HG03460 (cell line): ENCODE measurements around the gene NEK10.
"Not testable (repeated sequence)": the region's sequence is repeated elsewhere in the genome, so short reads cannot be mapped to it uniquely, and the experiment has no call there.

Source experiments
- ATAC-seq: cut with Tn5 transposase; IDR thresholded peaks from one replicate; pipeline ENCODE4 v1.9.1; 2021; ENCODE audit not compliant: unreplicated experiment

The NEK10 gene

DNA sequence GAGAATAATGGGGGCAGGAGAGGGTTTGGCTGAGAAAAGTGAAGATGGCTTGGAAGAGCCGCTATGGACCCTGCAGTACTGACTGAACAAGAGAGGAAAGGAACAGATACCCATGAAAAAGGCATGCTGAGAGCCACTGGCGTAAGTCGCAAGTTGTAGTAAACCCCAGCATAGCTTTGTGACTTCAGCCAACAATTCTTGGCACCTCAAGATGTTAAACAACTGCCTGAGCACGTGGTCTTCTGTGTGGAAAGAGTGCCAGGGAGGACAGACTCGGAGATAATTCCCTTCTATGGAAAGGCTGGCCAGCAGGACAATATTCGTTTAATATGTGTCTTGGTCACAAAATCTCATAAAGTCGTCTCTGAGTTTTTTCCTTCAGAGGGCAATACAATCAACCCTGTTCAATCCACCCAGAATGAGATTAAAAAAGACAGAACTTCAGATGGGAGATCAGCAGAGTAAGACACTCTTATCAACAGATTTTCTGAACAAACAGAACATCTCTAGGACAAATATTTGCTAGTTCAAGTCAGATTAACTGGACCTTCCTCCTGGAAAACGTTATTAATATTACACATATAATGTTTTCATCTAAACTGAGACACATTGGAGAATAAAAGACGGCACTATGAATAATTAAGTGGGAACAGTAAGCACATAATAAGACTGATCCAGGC is 49.2 kb downstream of the NEK10 start:
- ATAC-seq, result no peak

- ATAC-seq, result no peak
Observed at GRCh38 chr3:27319304-27319703, 49.9 kb downstream of the NEK10 start.

DNA sequence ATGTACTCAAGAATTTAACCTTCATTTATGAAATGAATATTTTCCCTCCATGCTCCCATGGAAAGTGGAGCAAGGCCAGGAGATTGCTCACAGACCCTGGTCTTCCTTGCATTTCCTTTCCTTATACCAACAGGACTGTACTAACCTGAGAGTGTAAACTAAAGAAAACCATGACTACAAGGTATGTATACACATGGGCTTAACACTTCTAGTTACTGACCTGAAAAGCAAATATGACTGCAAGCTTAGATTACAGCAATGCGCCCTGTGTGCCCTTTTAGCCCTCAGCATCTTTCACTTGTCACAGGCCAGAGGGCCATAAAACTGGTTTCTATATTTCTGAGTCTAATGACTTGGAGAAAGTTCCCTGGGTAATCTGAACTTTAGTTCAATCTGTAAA is 52.1 kb downstream of the NEK10 start:
- no peak for ATAC-seq

GRCh38 chr3:27315003-27315402 is 54.2 kb downstream of the NEK10 start:
- ATAC-seq, result no peak

GRCh38 chr3:27312044-27312668 is 57.0 kb downstream of the NEK10 start:
- peak; percentile 92 for ATAC-seq

- no peak for ATAC-seq
Observed at GRCh38 chr3:27311400-27311799, 57.8 kb downstream of the NEK10 start.

GRCh38 chr3:27310688-27311087 is 58.5 kb downstream of the NEK10 start:
- no peak for ATAC-seq

- ATAC-seq, result no peak
Observed at GRCh38 chr3:27307566-27307965, 61.6 kb downstream of the NEK10 start.

- ATAC-seq, result no peak
Observed at GRCh38 chr3:27302891-27303290, 66.3 kb downstream of the NEK10 start.

GRCh38 chr3:27298981-27299380 is 70.2 kb downstream of the NEK10 start:
- not testable (repeated sequence) for ATAC-seq

DNA sequence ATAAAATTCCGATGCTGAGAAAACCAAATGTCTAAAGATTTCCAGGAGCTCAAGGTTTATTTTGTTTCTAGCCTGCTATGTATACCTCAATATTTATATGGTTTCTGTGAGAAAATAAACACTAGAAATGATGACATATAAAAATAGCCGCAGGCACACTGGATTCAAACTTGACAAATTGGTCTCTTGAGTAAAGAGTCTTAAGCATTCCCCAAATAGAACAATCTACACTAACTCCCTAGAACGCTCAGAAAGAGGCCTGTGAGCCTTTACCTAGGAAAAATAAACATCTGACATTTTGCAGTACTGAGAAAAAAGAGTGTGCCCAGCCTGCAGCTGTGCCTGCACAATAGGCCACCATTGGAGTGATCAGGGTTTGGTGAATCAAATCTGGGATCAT is 75.2 kb downstream of the NEK10 start:
- ATAC-seq, result no peak

- no peak for ATAC-seq
Observed at GRCh38 chr3:27290760-27291159, 78.4 kb downstream of the NEK10 start.

- no peak for ATAC-seq
Observed at GRCh38 chr3:27289769-27290413, 79.3 kb downstream of the NEK10 start.

GRCh38 chr3:27287052-27287451 is 82.1 kb downstream of the NEK10 start:
- no peak for ATAC-seq

GRCh38 chr3:27286467-27286866 is 82.7 kb downstream of the NEK10 start:
- ATAC-seq, result not testable (repeated sequence)

GRCh38 chr3:27285668-27286067 is 83.5 kb downstream of the NEK10 start:
- ATAC-seq, result no peak

DNA sequence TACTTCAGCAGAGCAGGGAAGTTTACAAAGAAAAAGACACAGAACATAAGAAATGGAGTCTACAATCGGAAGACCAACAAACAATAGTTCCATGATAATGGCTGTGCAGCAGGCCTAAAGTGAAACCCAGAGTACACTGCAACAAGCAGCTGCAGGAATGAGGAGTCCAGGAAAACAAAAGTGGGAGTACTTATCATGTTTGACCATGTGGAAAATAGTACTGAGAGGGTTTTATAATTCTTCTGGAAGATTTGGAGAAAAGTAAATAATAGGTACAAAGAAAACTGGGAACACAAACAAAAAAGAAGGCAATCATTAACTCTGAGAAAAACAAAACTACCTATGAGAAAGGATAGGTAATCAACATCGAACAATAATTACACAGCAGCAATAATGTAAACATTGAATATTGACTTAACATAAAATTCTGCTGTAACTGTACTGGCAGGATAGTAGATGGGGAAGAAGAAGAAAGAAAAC is 87.5 kb downstream of the NEK10 start:
- no peak for ATAC-seq

DNA sequence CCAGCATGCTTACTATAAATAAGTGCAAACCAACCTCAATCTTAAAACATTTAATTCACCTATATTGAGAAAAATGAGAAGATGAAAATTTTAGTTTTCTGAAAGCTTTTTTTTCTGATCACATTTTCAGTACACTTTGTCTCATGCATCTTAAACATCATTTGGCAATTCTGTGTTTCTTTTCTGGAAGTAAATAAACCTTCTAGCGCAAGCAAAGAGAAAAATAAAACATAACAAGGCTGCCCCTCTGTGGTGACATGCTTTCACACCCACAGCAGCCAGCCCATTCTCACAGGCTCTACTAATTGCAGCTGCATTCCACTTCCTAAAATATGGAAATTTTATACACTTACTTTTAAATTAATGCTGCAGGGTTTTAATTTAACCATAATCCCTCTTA is 90.1 kb downstream of the NEK10 start:
- ATAC-seq, result no peak

DNA sequence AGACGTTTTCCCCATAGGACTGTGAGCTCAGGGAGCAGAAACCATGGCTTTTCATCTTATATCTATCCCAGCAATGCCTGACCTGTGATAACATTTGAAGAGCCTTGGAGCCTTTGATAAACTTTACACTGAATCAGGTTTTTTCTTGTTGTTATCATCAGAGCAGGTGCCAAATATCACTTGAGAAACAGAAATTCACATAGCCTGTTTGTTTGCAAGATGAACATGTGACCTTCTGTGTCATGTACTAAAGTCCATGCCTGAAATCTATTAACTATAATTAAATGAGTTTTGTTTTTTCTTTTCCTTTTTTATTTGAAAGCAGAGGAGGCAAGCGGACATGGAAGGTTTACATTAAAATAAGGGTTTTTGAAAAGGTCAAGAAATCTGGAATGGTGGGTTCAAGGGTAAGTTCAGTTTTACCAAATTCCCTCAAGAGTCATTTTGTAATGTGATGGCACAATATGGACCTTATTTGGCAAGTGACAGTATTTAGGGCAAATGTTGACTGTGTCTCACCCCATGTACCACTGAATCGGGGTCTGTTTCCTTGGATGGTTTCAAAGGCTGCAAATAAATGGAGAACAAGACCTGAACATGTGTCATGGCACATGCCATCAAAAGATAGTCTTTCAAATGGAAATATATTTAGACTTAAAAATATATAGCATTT is 90.7 kb downstream of the NEK10 start:
- ATAC-seq, result no peak

GRCh38 chr3:27275441-27275990 is 93.7 kb downstream of the NEK10 start:
- no peak for ATAC-seq

DNA sequence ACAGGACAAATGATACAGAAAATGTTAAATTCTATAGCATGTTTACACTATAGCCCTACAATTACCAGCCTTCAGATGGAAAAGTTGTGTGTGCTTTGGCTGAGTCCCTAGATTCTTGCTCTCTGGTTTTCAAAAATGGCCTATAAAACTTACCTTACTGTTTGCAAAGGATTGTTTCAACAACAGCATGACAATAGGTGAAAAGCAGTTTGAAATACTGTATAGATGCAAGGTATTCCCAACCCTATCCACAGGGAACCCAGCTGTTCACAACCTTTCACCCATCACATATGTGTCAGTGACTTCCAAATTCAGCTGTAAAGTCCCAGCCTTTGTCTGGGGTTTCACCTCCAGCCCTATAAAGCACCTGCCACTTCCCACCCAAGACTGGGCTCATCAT is 97.3 kb downstream of the NEK10 start:
- ATAC-seq, result no peak
